Immature natural killer cell (primary cell): ENCODE results near the gene SHB. TPM values are rescaled to one million over a fixed set of nuclear protein-coding genes. Genes with fewer than 3 reads are reported as not detected.

Experiments used
- DNase-seq, 3 donors: peaks; one replicate each; pipeline ENCODE4 v3.0.0; 2022; ENCODE audit warnings: mixed read lengths in 1 of 3
- H3K27ac Mint-ChIP-seq, 6 donors: one replicate each; pipeline ENCODE4 v1.8.0; 2020; ENCODE audit warnings: mixed read lengths in 6 of 6, mild to moderate bottlenecking in 5 of 6, inconsistent platforms in 4 of 6, moderate library complexity in 3 of 6
- H3K27me3 Mint-ChIP-seq, 3 donors: one replicate each; pipeline ENCODE4 v1.8.0; 2020 to 2021; ENCODE audit warnings: low read depth in 3 of 3, mild to moderate bottlenecking in 3 of 3, mixed read lengths in 3 of 3, moderate library complexity in 3 of 3, inconsistent platforms in 1 of 3
- H3K36me3 Mint-ChIP-seq, 3 donors: one replicate each; pipeline ENCODE4 v1.8.0; 2020; ENCODE audit warnings: mixed read lengths in 3 of 3, inconsistent platforms in 2 of 3, mild to moderate bottlenecking in 2 of 3
- H3K4me1 Mint-ChIP-seq, 2 donors: one replicate each; pipeline ENCODE4 v1.8.0; 2020; ENCODE audit warnings: inconsistent platforms in 2 of 2, mild to moderate bottlenecking in 2 of 2, mixed read lengths in 2 of 2, moderate library complexity in 1 of 2
- H3K4me3 Mint-ChIP-seq, 5 donors: one replicate each; pipeline ENCODE4 v1.8.0; 2020; ENCODE audit warnings: mild to moderate bottlenecking in 5 of 5, mixed read lengths in 5 of 5, inconsistent platforms in 3 of 5, moderate library complexity in 3 of 5
- H3K9me3 Mint-ChIP-seq, 6 donors: one replicate each; pipeline ENCODE4 v1.8.0; 2020; ENCODE audit warnings: mild to moderate bottlenecking in 6 of 6, mixed read lengths in 6 of 6, inconsistent platforms in 4 of 6, moderate library complexity in 3 of 6
- polyA plus RNA-seq, 3 donors: library from polyadenylated mRNA; unstranded; fragments of 300-500 nt; fragmentation: Illumina TruSeq; gene quantifications; one replicate each; pipeline ENCODE4 v1.2.3, GENCODE V29; 2021

SHB gene
- polyA plus RNA-seq, 3 donors from 2014 or later: 0.39 to 0.70 (median 0.57) TPM

GRCh38 chr9:37992924-37993349, 76.1 kb downstream of the SHB start:
- H3K4me3 Mint-ChIP-seq: peak overlapping the region in 2 of 5 donors; percentile 14 to 36
- no peaks in the 10 kb centered on the region for H3K9me3 Mint-ChIP-seq
- no peak for DNase-seq
- peak overlapping the region in 2 of 6 donors; percentile 20 to 50 for H3K27ac Mint-ChIP-seq
- peaks cover 0 to 6% (median 4%) of the 10 kb centered on the region in 3 donors for H3K27me3 Mint-ChIP-seq
- H3K4me1 Mint-ChIP-seq: peaks cover 15 to 23% of the 10 kb centered on the region in 2 donors
- no peaks in the 10 kb centered on the region for H3K36me3 Mint-ChIP-seq

GRCh38 chr9:37990404-37991015, 78.5 kb downstream of the SHB start:
- no peak overlapping the region for H3K27ac Mint-ChIP-seq
- no peak overlapping the region for H3K4me3 Mint-ChIP-seq
- H3K9me3 Mint-ChIP-seq: no peaks in the 10 kb centered on the region
- DNase-seq: no peak
- H3K36me3 Mint-ChIP-seq: no peaks in the 10 kb centered on the region
- H3K4me1 Mint-ChIP-seq: peaks cover 15 to 23% of the 10 kb centered on the region in 2 donors
- peaks cover 0 to 6% (median 5%) of the 10 kb centered on the region in 3 donors for H3K27me3 Mint-ChIP-seq

DNA sequence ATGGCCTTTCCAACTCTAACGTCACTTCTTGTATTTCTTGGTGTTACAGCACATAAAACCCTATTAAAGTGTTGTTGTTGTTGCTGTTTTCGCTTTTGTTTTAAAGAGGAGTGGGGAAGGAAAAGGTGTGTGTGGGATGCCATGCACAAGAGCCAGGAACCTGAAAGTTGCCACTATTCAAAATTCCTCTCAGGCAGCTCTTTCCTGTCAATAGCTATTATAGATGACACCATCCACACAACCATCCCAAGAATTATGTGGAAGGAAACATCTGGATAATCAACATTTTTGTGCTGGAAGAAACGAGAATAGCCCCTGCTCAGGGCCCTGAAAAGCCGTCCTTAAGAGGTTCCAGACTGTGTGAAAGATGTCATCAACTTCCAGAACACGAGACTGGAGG, 79.3 kb downstream of the SHB start:
- H3K4me1 Mint-ChIP-seq: peaks cover 11 to 18% of the 10 kb centered on the region in 2 donors
- DNase-seq: no peak
- H3K4me3 Mint-ChIP-seq: no peak overlapping the region
- no peak overlapping the region for H3K27ac Mint-ChIP-seq
- no peaks in the 10 kb centered on the region for H3K9me3 Mint-ChIP-seq
- no peaks in the 10 kb centered on the region for H3K36me3 Mint-ChIP-seq
- peaks cover 0 to 6% (median 2%) of the 10 kb centered on the region in 3 donors for H3K27me3 Mint-ChIP-seq

DNA sequence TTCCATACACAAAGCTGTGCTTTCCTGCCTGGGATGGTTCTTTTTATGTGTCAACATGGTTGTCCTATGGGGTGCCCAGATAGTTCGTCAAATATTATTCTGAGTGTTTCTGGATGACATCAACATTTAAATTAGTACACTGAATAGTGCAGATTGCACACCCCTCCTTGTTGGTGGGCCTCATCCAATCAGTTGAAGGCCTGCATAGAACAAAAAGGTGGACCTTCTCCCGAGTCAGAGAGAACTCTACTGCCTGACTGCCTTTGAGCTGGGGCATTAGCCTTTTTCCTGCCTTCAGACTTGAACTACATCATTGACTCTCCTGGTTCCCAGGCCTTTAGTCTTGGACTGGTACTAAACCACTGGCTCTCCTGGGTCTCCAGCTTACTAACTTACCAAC, 80.4 kb downstream of the SHB start:
- Mint-ChIP-seq H3K27me3 (peaks cover 0 to 6% (median 2%) of the 10 kb centered on the region in 3 donors), H3K9me3 (no peaks in the 10 kb centered on the region), H3K36me3 (no peaks in the 10 kb centered on the region), H3K4me1 (peaks cover 6 to 9% of the 10 kb centered on the region in 2 donors), H3K27ac (no peak overlapping the region), H3K4me3 (no peak overlapping the region)
- DNase-seq: no peak

- Mint-ChIP-seq H3K36me3 (no peaks in the 10 kb centered on the region), H3K4me1 (peaks cover 4 to 5% of the 10 kb centered on the region in 2 donors), H3K27me3 (peaks cover 0 to 6% (median 2%) of the 10 kb centered on the region in 3 donors), H3K9me3 (no peaks in the 10 kb centered on the region), H3K4me3 (no peak overlapping the region), H3K27ac (no peak overlapping the region)
- DNase-seq: no peak
Measured at GRCh38 chr9:37988041-37988440, 81.0 kb downstream of the SHB start.

- no peaks in the 10 kb centered on the region for H3K9me3 Mint-ChIP-seq
- H3K36me3 Mint-ChIP-seq: no peaks in the 10 kb centered on the region
- no peak overlapping the region for H3K27ac Mint-ChIP-seq
- no peak for DNase-seq
- H3K27me3 Mint-ChIP-seq: peaks cover 0 to 3% (median 2%) of the 10 kb centered on the region in 3 donors
- no peak overlapping the region for H3K4me3 Mint-ChIP-seq
- H3K4me1 Mint-ChIP-seq: peaks cover 0 to under 1% of the 10 kb centered on the region in 2 donors
Measured at GRCh38 chr9:37987467-37987981, 81.5 kb downstream of the SHB start.

GRCh38 chr9:37986771-37987258, 82.2 kb downstream of the SHB start:
- peaks cover 0 to 1% (median 0%) of the 10 kb centered on the region in 3 donors for H3K36me3 Mint-ChIP-seq
- H3K27me3 Mint-ChIP-seq: peaks cover 0 to 2% (median 2%) of the 10 kb centered on the region in 3 donors
- H3K27ac Mint-ChIP-seq: no peak overlapping the region
- H3K4me1 Mint-ChIP-seq: no peaks in the 10 kb centered on the region
- no peak for DNase-seq
- no peak overlapping the region for H3K4me3 Mint-ChIP-seq
- H3K9me3 Mint-ChIP-seq: no peaks in the 10 kb centered on the region

- H3K4me1 Mint-ChIP-seq: no peaks in the 10 kb centered on the region
- H3K27me3 Mint-ChIP-seq: peaks cover 0 to 2% (median 2%) of the 10 kb centered on the region in 3 donors
- H3K36me3 Mint-ChIP-seq: peaks cover 0 to 4% (median 0%) of the 10 kb centered on the region in 3 donors
- H3K4me3 Mint-ChIP-seq: no peak overlapping the region
- H3K27ac Mint-ChIP-seq: no peak overlapping the region
- no peaks in the 10 kb centered on the region for H3K9me3 Mint-ChIP-seq
- no peak for DNase-seq
Measured at GRCh38 chr9:37986001-37986400, 83.0 kb downstream of the SHB start.

DNA sequence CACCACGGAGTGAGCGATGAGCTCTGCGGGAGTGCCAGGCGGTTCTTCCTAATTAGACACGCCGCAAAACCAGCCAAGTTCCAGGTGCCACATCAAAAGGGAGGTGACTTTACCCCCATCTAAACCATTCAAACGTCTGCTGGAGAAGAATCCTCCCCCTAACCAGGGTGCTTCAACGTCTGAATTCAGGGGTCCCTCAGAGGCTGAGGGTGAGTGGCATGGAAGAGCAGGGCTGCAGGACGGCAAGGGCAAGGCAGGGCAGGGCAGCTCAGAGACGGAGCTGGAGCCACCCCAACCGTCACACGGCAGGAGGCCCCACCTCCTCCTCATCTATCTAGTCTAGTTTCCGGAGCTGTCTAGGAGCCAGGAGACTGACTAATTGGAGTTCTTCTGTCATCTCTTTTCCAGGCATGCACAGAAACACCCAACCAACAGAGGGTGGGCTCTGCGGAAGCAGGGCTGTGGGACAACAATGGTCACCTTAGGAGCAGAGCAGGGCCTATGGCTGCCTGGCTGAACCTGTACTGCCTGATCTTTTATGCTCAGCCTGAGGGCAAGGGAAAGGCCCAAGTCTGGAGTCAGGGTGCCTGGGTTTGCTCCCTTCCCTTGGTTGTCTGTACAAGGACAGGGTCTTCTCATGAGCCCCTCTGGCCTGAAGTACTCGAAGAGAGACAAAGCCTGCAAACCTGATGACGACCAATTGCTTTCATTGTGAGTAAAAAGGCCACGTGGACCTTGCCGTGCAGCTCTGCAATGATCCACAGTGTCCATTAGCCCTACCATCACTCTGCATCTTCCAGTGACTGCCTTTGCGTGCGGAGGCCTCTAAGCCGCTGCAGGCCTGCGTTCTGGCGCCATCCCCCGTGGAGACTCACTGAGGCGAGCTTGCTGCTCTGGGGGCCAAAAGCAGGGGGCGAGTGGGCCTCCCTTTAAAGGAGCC, 84.1 kb downstream of the SHB start:
- H3K27me3 Mint-ChIP-seq: peaks cover 0 to 2% (median 2%) of the 10 kb centered on the region in 3 donors
- H3K4me1 Mint-ChIP-seq: no peaks in the 10 kb centered on the region
- DNase-seq: no peak
- H3K27ac Mint-ChIP-seq: no peak overlapping the region
- H3K9me3 Mint-ChIP-seq: no peaks in the 10 kb centered on the region
- H3K36me3 Mint-ChIP-seq: peaks cover 0 to 4% (median 0%) of the 10 kb centered on the region in 3 donors
- no peak overlapping the region for H3K4me3 Mint-ChIP-seq

- H3K36me3 Mint-ChIP-seq: peaks cover 0 to 4% (median 0%) of the 10 kb centered on the region in 3 donors
- H3K27ac Mint-ChIP-seq: no peak overlapping the region
- no peak for DNase-seq
- H3K4me3 Mint-ChIP-seq: no peak overlapping the region
- no peaks in the 10 kb centered on the region for H3K4me1 Mint-ChIP-seq
- no peaks in the 10 kb centered on the region for H3K9me3 Mint-ChIP-seq
- peaks cover 0 to 2% (median 2%) of the 10 kb centered on the region in 3 donors for H3K27me3 Mint-ChIP-seq
Measured at GRCh38 chr9:37984278-37984671, 84.8 kb downstream of the SHB start.

DNA sequence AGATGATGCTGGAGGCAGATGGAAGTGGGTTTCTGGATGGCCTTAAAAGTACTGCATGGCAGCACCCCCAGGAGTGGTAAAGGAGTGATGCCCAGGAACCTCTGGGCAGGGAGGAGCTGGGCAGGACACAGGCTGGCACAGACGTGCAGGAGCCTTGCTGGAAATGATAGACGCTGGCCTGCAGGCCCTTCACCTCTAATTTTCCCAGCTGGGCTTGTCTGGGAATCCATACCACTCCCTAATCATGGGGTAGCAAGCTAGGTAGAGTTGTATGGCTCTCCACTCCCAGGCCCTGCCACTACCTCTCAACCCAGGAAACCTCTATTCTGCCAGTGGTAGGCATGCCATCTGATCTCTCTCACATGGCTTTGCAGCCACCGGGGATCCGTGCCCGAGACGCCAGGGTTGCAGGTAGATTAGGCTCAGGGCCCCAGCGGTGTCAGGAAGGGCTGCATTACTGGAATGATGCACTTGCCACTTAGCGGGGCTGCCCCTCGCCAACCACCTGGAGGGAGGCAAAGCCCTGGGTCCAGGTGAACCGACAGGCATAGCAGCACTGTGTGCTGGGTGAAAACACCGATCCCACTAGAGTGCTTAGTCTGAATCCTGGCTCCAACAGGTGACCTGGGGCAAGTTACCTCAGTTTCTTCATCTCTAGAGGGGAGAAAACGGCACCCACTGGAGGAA, 85.5 kb downstream of the SHB start:
- no peak for DNase-seq
- Mint-ChIP-seq H3K27ac (no peak overlapping the region), H3K4me1 (no peaks in the 10 kb centered on the region), H3K36me3 (peaks cover 0 to 4% (median 0%) of the 10 kb centered on the region in 3 donors), H3K9me3 (no peaks in the 10 kb centered on the region), H3K27me3 (peaks cover 0 to 2% (median 0%) of the 10 kb centered on the region in 3 donors), H3K4me3 (no peak overlapping the region)

DNA sequence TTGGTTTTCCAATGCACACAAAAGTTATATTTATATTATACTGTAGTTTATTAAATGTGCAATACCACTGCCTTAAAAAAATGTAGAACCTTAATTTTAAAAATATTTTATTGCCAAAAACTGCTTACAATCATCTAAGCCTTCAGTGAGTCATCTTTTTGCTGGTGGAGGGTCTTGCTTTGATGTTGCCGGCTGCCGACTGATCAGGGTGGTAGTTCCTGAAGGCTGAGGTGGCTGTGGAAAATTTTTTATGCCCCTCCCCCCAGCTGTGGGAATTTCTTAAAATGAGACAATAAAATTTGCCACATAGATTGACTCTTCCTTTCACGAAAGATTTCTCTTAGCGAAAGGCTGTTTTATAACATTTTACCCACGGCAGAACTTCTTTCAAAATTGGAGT, 89.2 kb downstream of the SHB start:
- Mint-ChIP-seq H3K4me1 (no peaks in the 10 kb centered on the region), H3K9me3 (no peaks in the 10 kb centered on the region), H3K4me3 (no peak overlapping the region), H3K27ac (no peak overlapping the region), H3K36me3 (peaks cover 0 to 4% (median 0%) of the 10 kb centered on the region in 3 donors), H3K27me3 (peaks cover 0 to 2% (median 0%) of the 10 kb centered on the region in 3 donors)
- DNase-seq: no peak

- H3K4me3 Mint-ChIP-seq: no peak overlapping the region
- H3K9me3 Mint-ChIP-seq: no peaks in the 10 kb centered on the region
- no peaks in the 10 kb centered on the region for H3K4me1 Mint-ChIP-seq
- H3K27ac Mint-ChIP-seq: no peak overlapping the region
- peaks cover 0 to 2% (median 0%) of the 10 kb centered on the region in 3 donors for H3K27me3 Mint-ChIP-seq
- peaks cover 0 to 4% (median 0%) of the 10 kb centered on the region in 3 donors for H3K36me3 Mint-ChIP-seq
- no peak for DNase-seq
Measured at GRCh38 chr9:37978983-37979382, 90.0 kb downstream of the SHB start.
